HK-2 (cell line): ENCODE results near the gene SERF1B.
"Not testable (repeated sequence)": the region's sequence is repeated elsewhere in the genome, so short reads cannot be mapped to it uniquely, and the experiment has no call there.

ENCODE experiments used
- DNase-seq: peaks from one replicate; pipeline ENCODE4 v3.0.0-alpha.2; 2018; ENCODE audit not compliant: unreplicated experiment

Gene SERF1B

DNA sequence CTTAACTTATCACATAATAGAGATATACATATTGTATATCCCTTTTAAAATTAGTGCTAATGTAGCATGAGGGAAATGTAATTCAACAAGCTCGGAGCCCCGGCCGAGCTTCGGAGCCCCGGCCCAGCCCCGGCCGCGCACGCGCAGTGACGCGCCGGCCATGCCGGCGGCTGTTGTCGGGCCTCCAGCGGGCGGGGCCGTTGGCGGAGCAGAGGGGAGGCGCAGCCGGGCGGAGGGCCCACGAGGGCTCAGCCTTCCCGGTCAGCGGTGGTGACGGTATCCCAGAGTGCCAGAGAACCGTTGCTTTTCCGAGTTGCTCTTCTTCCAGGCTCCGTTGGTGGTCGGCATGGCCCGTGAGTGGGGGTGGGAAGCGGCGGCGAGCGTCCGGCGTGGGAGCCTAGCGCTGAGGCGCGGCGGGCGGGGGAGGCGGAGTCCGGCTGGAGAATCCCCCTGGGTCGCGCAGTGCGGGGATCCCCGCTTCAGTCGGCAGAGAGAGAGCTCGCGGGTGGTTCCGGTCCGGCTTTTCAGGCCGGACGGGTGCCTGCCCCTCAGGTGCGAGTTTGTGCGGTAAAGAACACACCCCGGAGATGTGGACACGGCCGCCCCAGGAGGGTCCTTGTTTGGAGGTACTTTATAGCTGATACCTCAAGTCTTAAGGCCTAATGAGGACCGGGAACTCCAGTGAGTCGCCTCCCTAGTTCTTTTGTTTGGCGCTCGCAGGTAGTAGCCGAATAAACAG lies at the start of gene SERF1B:
Gene SERF1B (plus strand): TSS at position 146 of the 739 bp plus-strand sequence. CDS start 201 bp downstream, at position 347.
- not testable (repeated sequence) for DNase-seq

- not testable (repeated sequence) for DNase-seq
Measured at GRCh38 chr5:69991713-69992112, 33.3 kb upstream of the SERF1B start.

- DNase-seq, result not testable (repeated sequence)
Measured at GRCh38 chr5:69995535-69995934, 29.5 kb upstream of the SERF1B start.

- DNase-seq, result not testable (repeated sequence)
Measured at GRCh38 chr5:70020660-70021059, 4.4 kb upstream of the SERF1B start.

GRCh38 chr5:70025845-70026145 lies 744 bp downstream of the SERF1B start:
- DNase-seq, result not testable (repeated sequence)

- not testable (repeated sequence) for DNase-seq
Measured at GRCh38 chr5:70031204-70031603, 6.2 kb downstream of the SERF1B start.

DNA sequence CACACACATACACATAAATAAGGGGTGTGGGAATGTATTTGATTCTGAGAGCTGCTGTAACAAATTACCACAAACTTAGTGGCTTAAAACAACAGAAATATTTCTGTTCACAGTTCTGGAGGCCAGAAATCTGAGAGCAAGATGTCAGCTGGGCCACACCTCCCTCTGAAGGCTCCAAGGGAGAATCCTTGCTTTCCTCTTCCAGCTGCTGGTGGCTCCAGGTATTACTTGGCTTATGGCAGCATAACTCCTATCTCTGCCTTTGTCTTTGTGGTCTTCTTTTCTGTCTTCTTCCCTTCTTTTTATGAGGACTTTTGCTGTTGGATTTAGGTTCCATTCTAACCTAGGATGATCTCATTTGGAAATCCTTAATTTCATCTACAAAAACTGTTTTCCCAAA lies 16.4 kb downstream of the SERF1B start:
- DNase-seq, result not testable (repeated sequence)

DNA sequence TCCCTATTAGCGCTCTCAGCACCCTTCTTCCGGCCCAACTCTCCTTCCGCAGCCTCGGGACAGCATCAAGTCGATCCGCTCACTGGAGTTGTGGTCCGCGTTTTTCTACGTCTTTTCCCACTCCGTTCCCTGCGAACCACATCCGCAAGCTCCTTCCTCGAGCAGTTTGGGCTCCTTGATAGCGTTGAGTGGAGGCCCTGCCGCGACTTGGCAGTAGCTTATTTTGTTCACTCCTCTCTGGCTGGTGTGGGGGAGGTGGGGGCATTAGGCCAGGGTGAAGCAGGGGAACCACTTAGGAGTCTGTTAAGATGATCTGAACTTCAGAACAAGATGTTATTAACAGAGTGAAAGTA lies 24.7 kb downstream of the SERF1B start:
- not testable (repeated sequence) for DNase-seq

DNA sequence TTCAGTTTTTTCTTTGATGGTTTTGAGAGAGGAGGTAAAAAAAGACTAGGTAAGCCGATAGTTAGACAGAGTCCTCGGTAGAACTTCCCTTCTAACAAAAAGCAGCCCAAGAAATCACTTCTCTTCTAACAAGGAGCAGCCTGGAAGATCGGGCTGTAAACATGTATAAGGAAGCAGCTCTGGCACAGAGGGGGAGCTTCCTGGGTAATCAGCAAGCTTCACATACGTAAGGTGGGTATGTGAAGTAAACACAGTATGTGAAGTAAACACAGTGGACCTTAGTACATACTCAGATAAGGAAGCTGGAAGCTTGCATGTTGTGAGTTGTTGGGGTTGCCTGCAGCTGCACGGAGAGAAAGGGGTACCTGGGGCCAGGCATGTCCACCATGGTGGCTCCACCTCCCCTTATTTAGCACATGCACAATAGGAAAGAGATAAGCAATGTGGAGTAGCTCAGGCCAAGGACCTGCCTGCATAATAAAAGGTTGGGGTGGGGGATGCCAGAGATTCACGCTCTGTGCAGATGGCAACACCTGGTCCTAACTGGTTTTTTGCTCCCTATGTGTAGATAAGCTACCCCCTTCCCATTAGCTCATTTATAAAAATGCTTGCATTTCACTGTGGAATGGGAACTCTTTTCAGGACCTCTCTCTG lies 31.4 kb downstream of the SERF1B start:
- not testable (repeated sequence) for DNase-seq

GRCh38 chr5:70057140-70057539 lies 32.1 kb downstream of the SERF1B start:
- DNase-seq, result not testable (repeated sequence)

DNA sequence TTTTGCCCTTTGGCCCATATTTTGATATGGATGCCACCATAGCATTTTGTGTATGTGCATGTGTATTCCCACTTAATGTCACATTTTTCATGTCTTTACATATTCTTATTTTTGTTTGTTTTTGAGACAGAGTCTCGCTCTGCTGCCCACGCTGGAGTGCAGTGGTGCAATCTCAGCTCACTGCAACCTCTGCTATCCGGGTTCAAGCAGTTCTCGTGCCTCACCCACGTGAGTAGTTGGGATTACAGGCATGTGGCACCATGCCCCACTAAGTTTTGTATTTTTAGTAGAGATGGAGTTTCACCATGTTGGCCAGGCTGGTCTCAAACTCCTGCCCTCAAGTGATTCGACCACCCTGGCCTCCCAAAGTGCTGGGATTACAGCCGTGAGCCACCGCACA lies 52.6 kb downstream of the SERF1B start:
- DNase-seq, result not testable (repeated sequence)

- DNase-seq, result not testable (repeated sequence)
Measured at GRCh38 chr5:70088907-70089464, 63.9 kb downstream of the SERF1B start.

- DNase-seq, result not testable (repeated sequence)
Measured at GRCh38 chr5:70091776-70092175, 66.7 kb downstream of the SERF1B start.
